Measurements from ENCODE around the gene ZNF506. TPM values are rescaled to one million over a fixed set of nuclear protein-coding genes. Genes with fewer than 3 reads are reported as not detected.
"Not testable (repeated sequence)": the region's sequence is repeated elsewhere in the genome, so short reads cannot be mapped to it uniquely, and the experiment has no call there.

Gene ZNF506
- total RNA-seq, 1 donor from 2014 or later, result 19.9 TPM

GRCh38 chr19:19858751-19859150, 37.2 kb upstream of the ZNF506 start:
- no peak for TF ChIP-seq CTCF (IDR thresholded peaks at IDR 0.05; ENCODE audit: unreplicated experiment)
- Mint-ChIP-seq H3K4me3 (ENCODE audit: unreplicated experiment) (no peak overlapping the region), H3K4me1 (ENCODE audit: unreplicated experiment) (no peaks in the 10 kb centered on the region)

DNA sequence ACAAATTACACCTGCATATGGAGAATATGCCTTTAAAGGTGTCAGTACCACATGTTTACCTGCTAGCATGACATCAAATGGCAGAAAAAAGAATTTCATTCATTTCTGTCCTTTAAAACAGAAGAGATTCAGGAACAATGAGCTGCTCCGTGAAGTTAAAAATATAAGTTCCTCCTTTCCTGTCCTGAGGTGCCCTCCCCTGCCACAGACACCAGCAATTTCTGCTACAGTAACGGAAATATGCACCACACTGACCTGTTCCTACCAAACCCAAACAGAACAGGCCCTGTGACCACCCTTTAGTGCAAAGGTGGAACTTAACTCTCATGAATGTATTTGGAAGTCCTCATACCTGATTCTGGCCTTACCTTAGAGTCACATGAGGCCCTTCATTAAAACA, 30.2 kb upstream of the ZNF506 start:
- not testable (repeated sequence) for H3K27me3 Mint-ChIP-seq (ENCODE audit: unreplicated experiment); H3K9me3 Mint-ChIP-seq (ENCODE audit: unreplicated experiment); H3K4me3 Mint-ChIP-seq (ENCODE audit: unreplicated experiment); H3K36me3 Mint-ChIP-seq (ENCODE audit: low read depth, unreplicated experiment); DNase-seq (ENCODE audit: low spot score); H3K4me1 Mint-ChIP-seq (ENCODE audit: unreplicated experiment); H3K27ac Mint-ChIP-seq (ENCODE audit: unreplicated experiment)

More at GRCh38 chr19:19858751-19859150, 37.2 kb upstream of the ZNF506 start:
- DNase-seq (ENCODE audit: low spot score), result no peak
- H3K36me3 Mint-ChIP-seq (ENCODE audit: low read depth, unreplicated experiment), result peaks cover 4% of the 10 kb centered on the region
- H3K27ac Mint-ChIP-seq (ENCODE audit: unreplicated experiment), result no peak overlapping the region
- no peaks in the 10 kb centered on the region for H3K9me3 Mint-ChIP-seq (ENCODE audit: unreplicated experiment)
- peaks cover 3% of the 10 kb centered on the region for H3K27me3 Mint-ChIP-seq (ENCODE audit: unreplicated experiment)

GRCh38 chr19:19849056-19849455, 27.5 kb upstream of the ZNF506 start:
- DNase-seq (ENCODE audit: low spot score), result no peak
- H3K27ac Mint-ChIP-seq (ENCODE audit: unreplicated experiment), result no peak overlapping the region
- TF ChIP-seq CTCF (IDR thresholded peaks at IDR 0.05; ENCODE audit: unreplicated experiment), result no peak
- no peak overlapping the region for H3K4me3 Mint-ChIP-seq (ENCODE audit: unreplicated experiment)
- no peaks in the 10 kb centered on the region for H3K36me3 Mint-ChIP-seq (ENCODE audit: low read depth, unreplicated experiment)
- H3K9me3 Mint-ChIP-seq (ENCODE audit: unreplicated experiment), result no peaks in the 10 kb centered on the region
- H3K27me3 Mint-ChIP-seq (ENCODE audit: unreplicated experiment), result no peaks in the 10 kb centered on the region
- no peaks in the 10 kb centered on the region for H3K4me1 Mint-ChIP-seq (ENCODE audit: unreplicated experiment)

DNA sequence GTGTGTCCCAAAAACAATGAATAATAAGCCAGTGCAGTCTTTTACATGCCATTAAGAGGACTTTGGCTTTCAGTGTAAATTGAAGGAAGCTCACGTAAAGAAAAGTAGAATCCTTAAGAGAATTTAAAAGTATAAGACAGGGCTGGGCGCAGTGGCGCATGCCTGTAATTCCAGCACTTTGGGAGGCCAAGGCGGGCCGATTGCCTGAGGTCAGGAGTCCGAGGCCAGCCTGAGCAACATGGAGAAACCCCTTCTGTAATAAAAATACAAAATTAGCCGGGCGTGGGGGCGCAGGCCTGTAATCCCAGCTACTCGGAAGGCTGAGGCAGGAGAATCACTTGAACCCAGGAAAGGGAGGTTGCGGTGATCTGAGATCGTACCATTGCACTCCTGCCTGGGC, 26.2 kb upstream of the ZNF506 start:
- no peak for DNase-seq (ENCODE audit: low spot score)
- Mint-ChIP-seq H3K9me3 (ENCODE audit: unreplicated experiment) (no peaks in the 10 kb centered on the region), H3K27me3 (ENCODE audit: unreplicated experiment) (no peaks in the 10 kb centered on the region), H3K4me1 (ENCODE audit: unreplicated experiment) (no peaks in the 10 kb centered on the region), H3K27ac (ENCODE audit: unreplicated experiment) (no peak overlapping the region), H3K36me3 (ENCODE audit: low read depth, unreplicated experiment) (peaks cover 6% of the 10 kb centered on the region), H3K4me3 (ENCODE audit: unreplicated experiment) (no peak overlapping the region)
- no peak for TF ChIP-seq CTCF (IDR thresholded peaks at IDR 0.05; ENCODE audit: unreplicated experiment)

- no peak overlapping the region for H3K4me3 Mint-ChIP-seq (ENCODE audit: unreplicated experiment)
- no peaks in the 10 kb centered on the region for H3K4me1 Mint-ChIP-seq (ENCODE audit: unreplicated experiment)
- DNase-seq (ENCODE audit: low spot score), result no peak
- H3K36me3 Mint-ChIP-seq (ENCODE audit: low read depth, unreplicated experiment), result peaks cover 15% of the 10 kb centered on the region
- peaks cover 25% of the 10 kb centered on the region for H3K9me3 Mint-ChIP-seq (ENCODE audit: unreplicated experiment)
- no peak for TF ChIP-seq CTCF (IDR thresholded peaks at IDR 0.05; ENCODE audit: unreplicated experiment)
- no peaks in the 10 kb centered on the region for H3K27me3 Mint-ChIP-seq (ENCODE audit: unreplicated experiment)
- H3K27ac Mint-ChIP-seq (ENCODE audit: unreplicated experiment), result no peak overlapping the region
Measured at GRCh38 chr19:19835560-19836038, 14.0 kb upstream of the ZNF506 start.

Measured in endothelial cell (in vitro differentiated cells).